Activated CD4-positive, alpha-beta T cell treated with anti-CD3 and anti-CD28 coated beads for 24 hours (primary cell): ENCODE results near the gene FRMD3.

Experiments used
- DNase-seq, 2 donors: peaks; one replicate each; pipeline ENCODE4 v3.0.0-alpha.2; 2020; ENCODE audit warnings: low read depth in 2 of 2

The FRMD3 gene

GRCh38 chr9:83281306-83282255 lies 256.6 kb downstream of the FRMD3 start:
- no peak for DNase-seq

- no peak for DNase-seq
Measured at GRCh38 chr9:83280790-83281189, 257.4 kb downstream of the FRMD3 start.

- no peak for DNase-seq
Measured at GRCh38 chr9:83280268-83280667, 257.9 kb downstream of the FRMD3 start.

GRCh38 chr9:83274787-83275186 lies 263.4 kb downstream of the FRMD3 start:
- DNase-seq = no peak

GRCh38 chr9:83271665-83272071 lies 266.5 kb downstream of the FRMD3 start:
- no peak for DNase-seq

- no peak for DNase-seq
Measured at GRCh38 chr9:83270116-83270515, 268.1 kb downstream of the FRMD3 start.

- no peak for DNase-seq
Measured at GRCh38 chr9:83267741-83268140, 270.5 kb downstream of the FRMD3 start.

- no peak for DNase-seq
Measured at GRCh38 chr9:83266666-83267496, 271.3 kb downstream of the FRMD3 start.

GRCh38 chr9:83266331-83266665 lies 271.9 kb downstream of the FRMD3 start:
- DNase-seq = no peak

GRCh38 chr9:83264315-83264714 lies 273.9 kb downstream of the FRMD3 start:
- DNase-seq = no peak

GRCh38 chr9:83259558-83259957 lies 278.6 kb downstream of the FRMD3 start:
- DNase-seq = no peak

- no peak for DNase-seq
Measured at GRCh38 chr9:83257937-83258891, 280.0 kb downstream of the FRMD3 start.

- no peak for DNase-seq
Measured at GRCh38 chr9:83247732-83248131, 290.5 kb downstream of the FRMD3 start.

- no peak for DNase-seq
Measured at GRCh38 chr9:83245979-83246659, 292.1 kb downstream of the FRMD3 start.

- DNase-seq = no peak
Measured at GRCh38 chr9:83242066-83242465, 296.1 kb downstream of the FRMD3 start.

- DNase-seq = no peak
Measured at GRCh38 chr9:83240671-83241070, 297.5 kb downstream of the FRMD3 start.

- no peak for DNase-seq
Measured at GRCh38 chr9:83239747-83240146, 298.5 kb downstream of the FRMD3 start.

- no peak for DNase-seq
Measured at GRCh38 chr9:83238871-83239640, 299.1 kb downstream of the FRMD3 start.

GRCh38 chr9:83236029-83236696 lies 302.0 kb downstream of the FRMD3 start:
- DNase-seq = no peak

GRCh38 chr9:83235526-83235925 lies 302.7 kb downstream of the FRMD3 start:
- no peak for DNase-seq
